AG08396 (cell line): Measurements from ENCODE around the gene MYO1D.
"Not testable (repeated sequence)": the region's sequence is repeated elsewhere in the genome, so short reads cannot be mapped to it uniquely, and the experiment has no call there.

Experiments used
- DNase-seq: peaks from one replicate; pipeline ENCODE4 v3.0.0; 2012; ENCODE audit warnings: low spot score, mixed read lengths

Gene MYO1D

DNA sequence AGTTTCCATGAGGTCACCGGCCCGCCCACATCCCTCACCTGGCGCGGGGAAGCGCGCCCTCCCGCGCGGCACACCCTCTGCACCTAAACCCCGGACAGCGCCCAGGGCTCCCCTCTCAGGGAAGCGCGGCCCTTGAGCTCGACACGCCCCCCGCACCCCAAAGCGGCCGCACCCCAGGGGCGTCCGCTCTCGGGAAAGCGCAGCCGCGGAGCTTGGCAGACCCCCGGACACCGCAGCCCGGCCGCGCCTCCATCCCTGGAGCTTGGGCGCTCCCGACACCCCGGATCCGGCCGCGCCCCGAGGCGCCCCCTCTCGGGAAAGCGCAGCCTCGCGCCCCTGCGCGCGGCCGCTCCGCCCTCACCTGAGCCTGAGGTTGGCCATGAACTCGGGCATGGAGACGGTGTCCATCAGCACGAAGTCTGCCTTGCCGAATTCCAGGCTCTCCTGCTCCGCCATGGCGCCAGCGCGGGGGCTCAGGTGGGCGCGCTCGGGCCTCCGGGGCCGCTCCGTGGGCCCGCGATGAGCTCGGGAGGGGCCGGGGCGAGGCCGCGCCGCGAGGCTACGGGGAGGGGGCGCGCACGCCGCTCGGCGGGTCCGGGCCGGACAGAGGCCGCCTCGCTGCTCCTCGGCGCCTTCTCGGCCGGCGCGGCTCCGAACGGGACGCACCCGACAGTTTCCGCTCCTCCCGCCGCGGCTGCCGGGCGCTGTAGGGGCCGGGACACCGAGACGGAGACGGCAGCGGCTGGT, at the start of gene MYO1D:
TSS of gene MYO1D (minus strand) at position 708 of the 747 bp plus-strand sequence. CDS start at position 456, 252 bp downstream.
- DNase-seq, result no peak

DNA sequence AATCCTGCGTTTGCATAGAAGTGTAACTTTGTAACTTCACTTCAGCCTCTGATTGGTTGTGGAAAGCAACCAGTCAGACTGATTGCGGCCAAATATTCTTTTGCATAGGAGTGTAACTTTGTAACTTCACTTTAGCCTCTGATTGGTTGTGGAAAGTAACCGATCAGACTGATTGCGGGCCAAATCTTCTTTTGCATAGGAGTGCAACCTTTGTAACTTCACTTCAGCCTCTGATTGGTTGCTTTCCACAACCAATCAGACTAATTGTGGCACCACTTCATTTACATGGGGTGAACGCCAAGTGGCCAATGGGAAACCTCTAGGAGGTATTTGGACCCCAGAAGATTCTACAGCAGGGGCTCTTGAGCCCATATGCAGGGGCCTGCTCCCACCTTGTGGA, 49.3 kb upstream of the MYO1D start:
- no peak for DNase-seq

DNA sequence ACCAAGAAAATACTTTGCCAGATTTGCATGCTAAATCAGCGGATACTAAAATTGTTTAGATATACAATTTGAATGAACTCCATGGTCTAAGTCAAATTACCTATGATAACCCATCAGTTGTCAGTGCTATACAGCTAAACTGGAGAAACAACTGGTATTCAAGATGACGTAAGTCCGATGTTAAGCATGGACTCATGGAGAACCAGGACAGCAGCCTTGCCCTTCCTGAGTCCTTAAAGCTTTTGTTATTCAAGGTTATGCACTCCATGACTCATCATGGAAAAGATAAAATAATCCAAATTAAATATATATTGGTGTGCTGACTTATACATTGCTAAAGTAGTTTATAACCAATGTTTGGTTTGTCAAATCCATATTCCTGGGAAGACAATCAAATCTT, 47.0 kb upstream of the MYO1D start:
- DNase-seq, result not testable (repeated sequence)

- DNase-seq, result no peak
Measured at GRCh38 chr17:32921017-32921416, 44.1 kb upstream of the MYO1D start.

GRCh38 chr17:32920293-32920692, 43.4 kb upstream of the MYO1D start:
- DNase-seq, result no peak

GRCh38 chr17:32919876-32920275, 43.0 kb upstream of the MYO1D start:
- DNase-seq, result not testable (repeated sequence)

- no peak for DNase-seq
Measured at GRCh38 chr17:32917842-32918241, 40.9 kb upstream of the MYO1D start.

GRCh38 chr17:32917081-32917480, 40.2 kb upstream of the MYO1D start:
- no peak for DNase-seq

- no peak for DNase-seq
Measured at GRCh38 chr17:32916134-32916533, 39.2 kb upstream of the MYO1D start.

DNA sequence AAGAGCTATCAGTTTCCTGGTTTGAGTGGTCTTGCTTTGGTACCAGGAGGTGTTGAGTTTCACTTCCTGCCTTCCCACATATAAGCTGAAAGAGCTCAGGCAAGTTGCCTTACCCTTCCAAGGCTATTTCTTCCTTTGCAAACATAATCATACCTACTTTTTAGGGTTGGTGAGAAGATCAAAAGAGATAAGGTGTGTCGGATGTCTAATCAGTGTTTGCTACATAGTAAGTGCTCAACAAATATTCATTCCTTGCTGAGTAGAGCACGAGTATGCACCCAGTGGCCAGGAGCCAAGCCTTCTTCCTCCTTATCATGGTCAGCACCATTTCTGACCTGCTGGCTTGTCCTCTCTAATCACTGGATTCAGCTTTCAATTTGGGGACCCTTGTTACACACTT, 38.3 kb upstream of the MYO1D start:
- no peak for DNase-seq

DNA sequence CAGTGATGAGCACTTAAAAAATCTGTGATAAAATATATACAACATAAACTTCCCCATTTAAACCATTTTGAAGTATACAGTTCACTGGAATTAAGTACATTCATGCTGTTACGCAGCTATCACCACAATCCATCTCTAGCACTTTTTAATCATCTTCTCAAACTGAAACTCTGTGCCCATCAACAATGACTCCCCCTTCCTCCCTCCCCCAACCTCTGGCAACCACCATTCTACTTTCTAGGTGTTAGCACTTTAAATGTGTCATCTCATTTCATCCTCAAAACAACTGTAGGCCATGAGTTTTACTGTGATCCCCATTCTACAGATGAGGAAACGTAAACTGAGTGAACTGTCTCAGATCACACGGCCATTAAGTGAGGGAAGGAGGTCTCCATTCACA, 37.3 kb upstream of the MYO1D start:
- no peak for DNase-seq

DNA sequence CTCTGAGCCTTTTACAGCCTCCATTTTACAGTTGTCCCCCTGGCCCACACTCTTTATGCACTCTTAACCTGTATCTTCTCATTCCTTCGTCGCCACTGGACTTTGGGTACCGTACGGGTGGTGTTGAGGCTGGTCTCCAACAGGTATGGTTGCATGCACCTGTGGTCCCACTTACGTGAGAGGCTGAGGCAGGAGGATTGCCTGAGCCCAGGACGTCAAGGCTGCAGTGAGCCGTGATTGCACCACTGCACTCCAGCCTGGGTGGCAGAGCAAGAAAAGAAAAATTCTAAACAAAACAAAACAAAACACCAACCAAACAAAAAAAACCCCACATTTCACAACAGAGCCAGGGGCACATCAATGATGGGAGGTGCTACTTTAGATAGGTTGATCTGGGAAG, 36.7 kb upstream of the MYO1D start:
- no peak for DNase-seq

DNA sequence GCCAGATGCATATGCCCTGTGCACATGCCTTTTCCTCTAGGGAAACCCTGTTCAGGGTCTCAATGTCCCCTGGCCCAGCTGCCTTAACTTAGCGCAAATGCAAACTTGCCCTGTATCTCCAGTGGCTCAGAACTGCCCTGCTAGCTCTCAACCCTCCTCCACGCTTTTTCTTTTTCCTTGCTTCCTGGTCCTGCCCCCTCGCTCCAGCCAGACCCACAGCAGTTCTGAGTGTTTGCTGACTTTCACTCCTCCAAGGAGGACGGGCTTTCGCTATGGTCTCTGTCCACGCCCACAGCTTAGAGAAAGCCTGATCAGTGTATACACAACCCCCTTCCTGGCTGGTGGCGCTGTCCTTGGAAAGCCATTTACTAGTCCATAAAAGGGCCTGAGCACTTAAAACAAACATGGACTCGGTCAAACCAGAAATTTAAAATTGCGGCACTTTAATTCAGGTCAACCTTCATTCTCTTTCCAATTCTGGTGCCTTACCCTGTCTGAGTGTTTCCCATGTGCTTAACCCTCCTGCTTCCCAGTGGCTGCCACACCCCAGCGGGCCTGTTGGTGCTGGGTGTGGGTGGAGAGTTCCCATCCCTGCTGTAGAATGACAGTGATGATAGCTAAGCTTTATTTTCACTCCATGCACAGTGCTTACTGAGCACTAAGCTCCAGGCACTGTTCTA, 35.4 kb upstream of the MYO1D start:
- DNase-seq, result peak; percentile 89

- DNase-seq, result no peak
Measured at GRCh38 chr17:32910769-32911168, 33.8 kb upstream of the MYO1D start.

GRCh38 chr17:32909787-32910369, 33.0 kb upstream of the MYO1D start:
- DNase-seq, result peak; percentile 79

- DNase-seq, result no peak
Measured at GRCh38 chr17:32907583-32907982, 30.7 kb upstream of the MYO1D start.

GRCh38 chr17:32904891-32905290, 28.0 kb upstream of the MYO1D start:
- DNase-seq, result no peak

DNA sequence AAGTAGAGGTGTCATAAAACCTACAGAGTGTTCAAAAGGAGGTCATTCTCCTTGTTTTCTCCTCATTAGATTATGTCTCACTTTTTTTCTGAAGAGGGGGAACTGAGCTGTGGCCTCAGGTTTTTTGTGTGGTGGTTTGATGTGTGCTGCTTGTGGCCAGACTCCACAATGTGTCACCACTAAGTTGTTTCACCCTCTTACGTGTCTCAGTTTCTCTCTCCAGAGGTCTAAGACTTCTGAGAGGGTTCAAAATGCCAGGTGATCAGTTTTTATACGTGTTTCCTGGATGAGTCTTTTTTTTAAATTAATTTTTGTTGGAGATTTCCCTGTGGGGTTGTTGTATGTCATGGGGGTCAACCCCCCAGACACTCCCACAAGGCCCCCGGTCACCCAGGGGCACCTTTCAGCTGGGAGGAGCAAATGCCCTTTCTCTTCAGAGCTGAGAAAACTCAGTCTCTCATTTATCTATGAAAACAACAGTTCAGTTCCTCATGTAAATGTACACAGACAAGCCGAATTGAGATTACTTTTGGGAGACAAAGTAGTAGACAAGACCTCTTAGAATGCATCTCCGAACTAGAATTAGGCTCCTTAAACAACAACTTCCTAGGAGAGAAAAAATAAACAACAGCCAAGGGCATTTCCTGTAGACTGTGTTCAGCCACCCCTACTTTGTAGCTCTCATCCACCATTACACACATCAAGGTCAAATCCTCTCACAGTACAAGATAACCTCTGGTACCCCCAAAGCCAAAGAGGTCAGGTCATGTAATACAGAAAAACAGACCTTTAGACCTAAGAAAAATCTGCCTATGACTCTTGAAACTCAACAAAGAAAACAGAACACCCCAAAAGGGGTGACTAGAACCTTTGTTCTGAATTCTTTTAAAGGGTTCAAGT, 27.1 kb upstream of the MYO1D start:
- DNase-seq, result no peak

- no peak for DNase-seq
Measured at GRCh38 chr17:32901743-32902142, 24.8 kb upstream of the MYO1D start.

GRCh38 chr17:32899236-32900013, 22.5 kb upstream of the MYO1D start:
- no peak for DNase-seq

DNA sequence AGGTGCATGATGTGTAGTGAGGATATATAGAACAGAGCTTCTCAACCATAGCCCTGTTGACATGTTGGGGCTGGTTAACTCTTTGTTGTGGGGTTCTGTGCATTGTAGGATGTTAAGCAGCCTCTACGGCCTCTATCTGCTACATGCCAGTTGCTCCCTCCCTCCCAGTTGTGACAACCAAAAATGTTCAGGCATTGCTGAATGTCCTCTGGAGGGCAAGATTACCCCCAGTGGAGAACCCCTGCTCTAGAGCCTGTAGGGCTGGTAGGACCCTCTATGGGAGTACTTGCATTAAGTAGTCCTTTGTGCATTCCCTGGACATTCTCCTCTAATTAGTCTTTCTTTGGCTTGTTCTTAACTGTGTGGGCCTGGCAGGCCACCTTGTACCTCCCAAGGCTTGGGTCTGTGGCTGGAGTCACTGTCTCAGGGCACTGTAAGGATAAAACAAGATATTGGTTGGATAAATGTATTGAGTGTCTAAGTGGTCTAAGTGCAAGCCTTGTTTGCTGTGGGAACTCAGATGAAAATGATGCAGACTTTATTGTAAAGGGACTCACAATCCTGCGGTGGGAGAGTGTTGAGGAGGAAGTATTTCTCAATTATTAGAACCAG, 19.8 kb upstream of the MYO1D start:
- no peak for DNase-seq
